HepG2 (cell line): ENCODE results near the gene RNMT. TPM values are rescaled to one million over a fixed set of nuclear protein-coding genes. Genes with fewer than 3 reads are reported as not detected.

Source experiments
- ATAC-seq: fragments of 200-7000 bp; cut with Tn5 transposase; 3 replicates; pipeline ENCODE4 v1.9.1; 2020; ENCODE audit warnings: mild to moderate bottlenecking, moderate library complexity
- BruUV-seq: library from RNA; stranded (reverse); fragments of 400-500 nt; replicated peaks from 2 replicates; lab custom pipeline; 2021; lab: Mats Ljungman, UMichigan
- CTCF ChIA-PET: fragments of 300-600 bp; formaldehyde crosslinking; extraction: SDS; loops from one replicate; lab custom pipeline; 2021; ENCODE audit warnings: low total read pairs, inconsistent platforms, low intra/inter-chr PET ratio; lab: Yijun Ruan, JAX
- POLR2A ChIA-PET: fragments of 350-600 bp; sonication (Branson Sonifier 250); formaldehyde crosslinking; loops from one replicate; lab custom pipeline; 2020; ENCODE audit warnings: antibody characterized with exemption, inconsistent platforms; lab: Yijun Ruan, JAX
- DNase-seq: peaks from one replicate; pipeline ENCODE4 v3.0.0-alpha.2; 2015; ENCODE audit warnings: low spot score
- FAIRE-seq: peaks from 3 replicates; lab custom pipeline; 2011; peaks lifted over from hg19 to GRCh38; lab: Jason Lieb, UNC
- H2AFZ ChIP-seq: one replicate; pipeline ENCODE4 v1.6.1; 2011; ENCODE audit warnings: low read length, inconsistent platforms
- H3K27ac ChIP-seq: fragments of 300-600 bp; 3 replicates; pipeline ENCODE4 v1.8.0; 2011; ENCODE audit warnings: mixed run types, mild to moderate bottlenecking, mixed read lengths, low read length, inconsistent platforms; ENCODE audit not compliant: insufficient read depth; ENCODE audit errors: extremely low read length
- H3K27me3 ChIP-seq, 2 experiments: fragments of 200-600 bp in 1 of 2; 2 replicates in 1 of 2; 3 replicates in 1 of 2; pipeline versions ENCODE4 v1.6.0 to v1.8.0; 2011; ENCODE audit warnings: low read length in 2 of 2, mild to moderate bottlenecking in 2 of 2, moderate library complexity in 2 of 2, inconsistent platforms in 1 of 2; ENCODE audit not compliant: insufficient read depth in 2 of 2, control insufficient read depth in 1 of 2
- H3K36me3 ChIP-seq, 2 experiments: fragments of 200-600 bp in 1 of 2; replicated peaks in 1 of 2; 2 replicates in 1 of 2; 3 replicates in 1 of 2; pipeline versions ENCODE4 v1.5.1 to v1.8.0; 2011; ENCODE audit warnings: low read length in 2 of 2, inconsistent platforms in 1 of 2; ENCODE audit not compliant: insufficient read depth in 2 of 2, control insufficient read depth in 1 of 2
- H3K4me1 ChIP-seq: 2 replicates; pipeline ENCODE4 v1.5.1; 2012; ENCODE audit warnings: low read length, inconsistent platforms; ENCODE audit not compliant: insufficient read depth
- H3K4me2 ChIP-seq: 2 replicates; pipeline ENCODE4 v1.6.0; 2011; ENCODE audit warnings: low read depth, low read length, inconsistent platforms
- H3K4me3 ChIP-seq, 3 experiments: fragments of 200-600 bp in 1 of 3; sonication (generic), shearing (Covaris generic) in 1 of 3; replicated peaks in 1 of 3; 2 replicates each; pipeline ENCODE4 v1.5.1; 2011 to 2016; ENCODE audit warnings: low read length in 3 of 3, inconsistent platforms in 2 of 3, low read depth in 2 of 3, mild to moderate bottlenecking in 2 of 3, control low read depth in 1 of 3, mixed read lengths in 1 of 3; ENCODE audit not compliant: insufficient read depth in 1 of 3
- H3K79me2 ChIP-seq: one replicate; pipeline ENCODE4 v1.6.1; 2011; ENCODE audit warnings: low read length, inconsistent platforms; ENCODE audit not compliant: insufficient read depth
- H3K9ac ChIP-seq: 2 replicates; pipeline ENCODE4 v1.6.0; 2011; ENCODE audit warnings: mild to moderate bottlenecking, low read depth, low read length, inconsistent platforms; ENCODE audit not compliant: insufficient read depth
- H3K9me3 ChIP-seq: 2 replicates; pipeline ENCODE4 v1.5.1; 2012; ENCODE audit warnings: mild to moderate bottlenecking, low read length
- H4K20me1 ChIP-seq: 2 replicates; pipeline ENCODE4 v1.6.0; 2011; ENCODE audit warnings: inconsistent platforms, mild to moderate bottlenecking, low read length, moderate library complexity; ENCODE audit not compliant: insufficient read depth
- ATF3 ChIP-seq: sonication (generic); formaldehyde crosslinking; IDR thresholded peaks from 2 replicates; pipeline ENCODE4 v1.4.0; 2020; ENCODE audit warnings: missing genetic modification reagents
- BHLHE40 ChIP-seq: IDR thresholded peaks from 2 replicates; pipeline ENCODE4 v1.6.1; 2011; ENCODE audit warnings: low read length, improper control_type of control experiment
- CBX1 ChIP-seq: IDR thresholded peaks from one replicate; pipeline ENCODE4 v1.6.1; 2016; ENCODE audit warnings: antibody characterized with exemption, low read depth
- HMGXB3 ChIP-seq: sonication (generic); formaldehyde crosslinking; IDR thresholded peaks from 2 replicates; pipeline ENCODE4 v1.4.0; 2020; ENCODE audit warnings: missing genetic modification reagents, borderline replicate concordance
- KMT2A ChIP-seq: sonication (generic); formaldehyde crosslinking; IDR thresholded peaks from 2 replicates; pipeline ENCODE4 v1.4.0; 2020; ENCODE audit warnings: missing genetic modification reagents
- MTF1 ChIP-seq: sonication (generic); formaldehyde crosslinking; IDR thresholded peaks from 2 replicates; pipeline ENCODE4 v1.5.0; 2020; ENCODE audit warnings: missing genetic modification reagents
- POGK ChIP-seq: sonication (generic); formaldehyde crosslinking; conservative IDR thresholded peaks from 2 replicates; pipeline ENCODE4 v1.8.0; 2022; ENCODE audit warnings: mild to moderate bottlenecking, moderate library complexity, missing genetic modification reagents
- RXRA ChIP-seq: sonication (generic); formaldehyde crosslinking; IDR thresholded peaks from 2 replicates; pipeline ENCODE4 v1.5.1; 2020; ENCODE audit warnings: missing genetic modification reagents
- ZMAT5 ChIP-seq: sonication (generic); formaldehyde crosslinking; IDR thresholded peaks from 2 replicates; pipeline ENCODE4 v1.5.0; 2020; ENCODE audit warnings: mild to moderate bottlenecking, low read depth, missing genetic modification reagents, borderline replicate concordance
- ZNF225 ChIP-seq: sonication (generic); formaldehyde crosslinking; IDR thresholded peaks from 2 replicates; pipeline ENCODE4 v1.4.0; 2020; ENCODE audit warnings: mild to moderate bottlenecking, missing genetic modification reagents
- ZNF704 ChIP-seq: sonication (generic); formaldehyde crosslinking; IDR thresholded peaks from 2 replicates; pipeline ENCODE4 v1.8.1; 2023; ENCODE audit warnings: mild to moderate bottlenecking, inconsistent platforms, moderate library complexity, missing genetic modification reagents, borderline replicate concordance
- ZNF720 ChIP-seq: sonication (generic); formaldehyde crosslinking; IDR thresholded peaks from 2 replicates; pipeline ENCODE4 v1.4.0; 2020; ENCODE audit warnings: missing genetic modification reagents
- WGBS: methylation state at CpG from one replicate; pipeline ENCODE4 v1.1.6; 2017; ENCODE audit warnings: low lambda C conversion rate; 5-methylcytosine and 5-hydroxymethylcytosine counted together
- in situ Hi-C: cut with HindIII; loops from 2 replicates; pipeline ENCODE4 v1.10.0; 2017; ENCODE audit warnings: low pct_unique_long_range_greater_than_20kb; ENCODE audit not compliant: extremely low pct_ligation_motif_present
- intact Hi-C: fragments of 100-400 bp; cut with micrococcal nuclease; formaldehyde crosslinking; loops from one replicate; pipeline ENCODE4 v1.10.0; 2022; ENCODE audit not compliant: unreplicated experiment
- polyA plus RNA-seq, 8 experiments: library from polyadenylated mRNA; depleted of rRNA in 3 of 8; stranded (reverse) in 7 of 8; unstranded in 1 of 8; fragments of >200 nt; fragmentation: Illumina TruSeq in 4 of 8; extraction: Trizol in 4 of 8; gene quantifications; 2 replicates each; pipeline versions ENCODE4 v1.2.1 to v1.2.3, GENCODE V29; 2011 to 2016; ENCODE audit warnings: low read depth in 4 of 8, missing spikeins in 1 of 8, mixed read lengths in 1 of 8; ENCODE audit not compliant: insufficient read depth in 1 of 8
- total RNA-seq, 5 experiments: library from RNA; depleted of rRNA; stranded (reverse); fragments of >200 nt; fragmentation: Illumina TruSeq; extraction: Trizol; gene quantifications; 2 replicates each; pipeline ENCODE4 v1.2.3, GENCODE V29; 2016; ENCODE audit warnings: low read depth in 1 of 5

RNMT gene
- total and polyA plus RNA-seq, 2 of the 13 experiments (the other 11 are each of a cell fraction or from before 2014, with no cell fraction given) = 22.9 to 24.4 TPM

- TF ChIP-seq HMGXB3 (CRISPR knock-in tag) = no peak
- TF ChIP-seq POGK = no peak
Observed at GRCh38 chr18:13797157-13797611, 70.7 kb downstream of the RNMT start (continued).

GRCh38 chr18:13799396-13799795 is 72.9 kb downstream of the RNMT start:
- no TSS peak for BruUV-seq
- H3K4me1 ChIP-seq = peaks cover 10% of the 10 kb centered on the region
- no peak overlapping the region for H2AFZ ChIP-seq
- DNase-seq (no peak), FAIRE-seq (no peak), ATAC-seq (no peak)
- intact Hi-C loops = no loop called here
- H3K79me2 ChIP-seq = no peaks in the 10 kb centered on the region
- H3K4me3 ChIP-seq = no peak overlapping the region
- H3K27ac ChIP-seq = no peak overlapping the region
- ChIA-PET CTCF (no interaction called here), POLR2A (no interaction called here)
- no peaks in the 10 kb centered on the region for H3K9me3 ChIP-seq
- H3K27me3 ChIP-seq = peaks cover 1 to 21% of the 10 kb centered on the region in 2 experiments; a peak in 3 of 5 replicates
- 51% methylated on average over 10 of the region's 11 CpGs for WGBS
- no peak overlapping the region for H3K9ac ChIP-seq
- H3K4me2 ChIP-seq = no peak overlapping the region
- in situ Hi-C loops = loop anchor here (25.0 kb wide), 1 partner anchor 237 kb away; no protein-coding TSS in a partner anchor
- H3K36me3 ChIP-seq = no peaks in the 10 kb centered on the region
- no peaks in the 10 kb centered on the region for H4K20me1 ChIP-seq
- TF ChIP-seq ZNF704 (no peak), KMT2A (no peak), ATF3 (CRISPR knock-in tag) (no peak), ZMAT5 (CRISPR knock-in tag) (no peak), RXRA (CRISPR knock-in tag) (no peak), CBX1 (no peak), ZNF720 (CRISPR knock-in tag) (no peak), BHLHE40 (no peak), ZNF225 (CRISPR knock-in tag) (no peak), MTF1 (no peak)
